SU-DHL-6 (cell line): ENCODE results near the gene GK.

ENCODE experiments used
- H2AFZ ChIP-seq: fragments of 200-600 bp; sonication (generic); 2 replicates; pipeline ENCODE4 v1.6.1; 2014; ENCODE audit warnings: low read depth, mild to moderate bottlenecking, moderate library complexity, mixed read lengths, antibody characterized with exemption, low read length; ENCODE audit not compliant: severe bottlenecking
- H3F3A ChIP-seq: fragments of 200-600 bp; shearing (Covaris generic); 2 replicates; pipeline ENCODE4 v1.6.0; 2016; ENCODE audit warnings: antibody characterized with exemption, mild to moderate bottlenecking; ENCODE audit not compliant: insufficient read depth
- H3K27ac ChIP-seq: fragments of 200-600 bp; sonication (generic); 2 replicates; pipeline ENCODE4 v1.5.1; 2016; ENCODE audit warnings: low read depth, mild to moderate bottlenecking, low read length, moderate library complexity, mixed read lengths
- H3K27me3 ChIP-seq: fragments of 200-600 bp; sonication (generic), shearing (Covaris generic); 2 replicates; pipeline ENCODE4 v1.6.0; 2014; ENCODE audit warnings: mild to moderate bottlenecking, low read length
- H3K36me3 ChIP-seq: fragments of 200-600 bp; sonication (generic); 2 replicates; pipeline ENCODE4 v1.6.1; 2014; ENCODE audit warnings: mild to moderate bottlenecking, low read length, mixed read lengths
- H3K4me2 ChIP-seq: fragments of 300-600, 200-600 bp; shearing (Covaris generic), sonication (generic); 2 replicates; pipeline ENCODE4 v1.6.0; 2014; ENCODE audit warnings: low read length, low read depth, mild to moderate bottlenecking; ENCODE audit not compliant: poor library complexity, severe bottlenecking
- H3K4me3 ChIP-seq: fragments of 200-600 bp; sonication (generic); 2 replicates; pipeline ENCODE4 v1.5.1; 2014; ENCODE audit warnings: antibody characterized with exemption, low read length, mild to moderate bottlenecking, mixed read lengths; ENCODE audit not compliant: insufficient read depth, poor library complexity, severe bottlenecking
- H3K79me2 ChIP-seq: fragments of 200-600 bp; sonication (generic); 2 replicates; pipeline ENCODE4 v1.6.1; 2014; ENCODE audit warnings: mild to moderate bottlenecking, low read length, moderate library complexity; ENCODE audit not compliant: insufficient read depth
- H3K9ac ChIP-seq: fragments of 200-600 bp; sonication (generic); 2 replicates; pipeline ENCODE4 v1.7.0; 2014; ENCODE audit warnings: mild to moderate bottlenecking, low read length
- H3K9me2 ChIP-seq: fragments of 200-600 bp; sonication (generic); replicated peaks from 2 replicates; pipeline ENCODE4 v1.6.1; 2014; ENCODE audit warnings: low read length; ENCODE audit not compliant: insufficient read depth
- H3K9me3 ChIP-seq: fragments of 200-600 bp; sonication (generic); 2 replicates; pipeline ENCODE4 v1.6.1; 2014; ENCODE audit warnings: low read length, mixed read lengths; ENCODE audit not compliant: insufficient read depth
- H4K20me1 ChIP-seq: fragments of 200-600 bp; sonication (generic); 2 replicates; pipeline ENCODE4 v1.6.1; 2014; ENCODE audit warnings: low read depth, mild to moderate bottlenecking, antibody characterized with exemption, low read length, moderate library complexity, mixed read lengths
- CTCF ChIP-seq: fragments of 200-600 bp; sonication (generic); IDR thresholded peaks from one replicate; pipeline ENCODE4 v1.5.1; 2017; ENCODE audit warnings: antibody characterized with exemption, mild to moderate bottlenecking, low read length, moderate library complexity; ENCODE audit not compliant: insufficient read depth, poor library complexity, severe bottlenecking
- EZH2phosphoT487 ChIP-seq: fragments of 200-600 bp; sonication (generic), shearing (Covaris generic); conservative IDR thresholded peaks from 2 replicates; pipeline ENCODE4 v1.6.1; 2018; ENCODE audit warnings: mild to moderate bottlenecking, antibody characterized with exemption, low read length, moderate library complexity, mixed read lengths

GK gene

GRCh38 chrX:30734782-30735181 is 81.6 kb downstream of the GK start:
- Histone ChIP-seq H3K4me3 (no peak overlapping the region), H3F3A (no peaks in the 10 kb centered on the region), H3K9me3 (no peaks in the 10 kb centered on the region)

GRCh38 chrX:30735839-30736238 is 82.6 kb downstream of the GK start:
- Histone ChIP-seq H3K9me2 (no peaks in the 10 kb centered on the region), H4K20me1 (no peaks in the 10 kb centered on the region), H3K36me3 (no peaks in the 10 kb centered on the region), H3F3A (no peaks in the 10 kb centered on the region), H3K27ac (no peak overlapping the region), H3K4me2 (no peak overlapping the region), H3K9me3 (no peaks in the 10 kb centered on the region), H2AFZ (no peak overlapping the region), H3K79me2 (no peaks in the 10 kb centered on the region), H3K27me3 (no peaks in the 10 kb centered on the region), H3K9ac (no peak overlapping the region), H3K4me3 (no peak overlapping the region)
- TF ChIP-seq EZH2phosphoT487 (no peak), CTCF (peak; percentile 51)

More at GRCh38 chrX:30734782-30735181, 81.6 kb downstream of the GK start:
- Histone ChIP-seq H3K9me2 (no peaks in the 10 kb centered on the region), H3K27me3 (no peaks in the 10 kb centered on the region), H3K36me3 (no peaks in the 10 kb centered on the region), H3K4me2 (no peak overlapping the region), H3K27ac (no peak overlapping the region), H3K9ac (no peak overlapping the region), H3K79me2 (no peaks in the 10 kb centered on the region), H2AFZ (no peak overlapping the region), H4K20me1 (no peaks in the 10 kb centered on the region)
- TF ChIP-seq CTCF: no peak
- TF ChIP-seq EZH2phosphoT487: no peak

- no peaks in the 10 kb centered on the region for H3K27me3 ChIP-seq
- no peaks in the 10 kb centered on the region for H4K20me1 ChIP-seq
- H3K36me3 ChIP-seq: no peaks in the 10 kb centered on the region
- TF ChIP-seq EZH2phosphoT487: no peak
- no peak for TF ChIP-seq CTCF
- no peak overlapping the region for H3K4me2 ChIP-seq
- no peak overlapping the region for H2AFZ ChIP-seq
- H3K9me3 ChIP-seq: no peaks in the 10 kb centered on the region
- H3K4me3 ChIP-seq: no peak overlapping the region
- no peaks in the 10 kb centered on the region for H3K9me2 ChIP-seq
- no peak overlapping the region for H3K27ac ChIP-seq
- no peaks in the 10 kb centered on the region for H3F3A ChIP-seq
- H3K79me2 ChIP-seq: no peaks in the 10 kb centered on the region
- H3K9ac ChIP-seq: no peak overlapping the region
Measured at GRCh38 chrX:30741545-30741944, 88.3 kb downstream of the GK start.
